Measurements from ENCODE around the gene ST8SIA6.
A peak's percentile ranks its signal among the peaks of the same experiment; 100 is the strongest.
"Not testable (repeated sequence)": the region's sequence is repeated elsewhere in the genome, so short reads cannot be mapped to it uniquely, and the experiment has no call there.

ST8SIA6 gene

GRCh38 chr10:17348501-17349349, 105.7 kb downstream of the ST8SIA6 start:
- FAIRE-seq (no peak), DNase-seq (ENCODE audit: low spot score) (peak; percentile 82)

- FAIRE-seq (no peak), DNase-seq (ENCODE audit: low spot score) (no peak)
Observed at GRCh38 chr10:17348011-17348500, 106.3 kb downstream of the ST8SIA6 start.

GRCh38 chr10:17344206-17344605, 110.2 kb downstream of the ST8SIA6 start:
- DNase-seq (ENCODE audit: low spot score) (no peak), FAIRE-seq (no peak)

GRCh38 chr10:17343118-17343517, 111.3 kb downstream of the ST8SIA6 start:
- DNase-seq (ENCODE audit: low spot score) (no peak), FAIRE-seq (no peak)

GRCh38 chr10:17340144-17340829, 114.1 kb downstream of the ST8SIA6 start:
- FAIRE-seq (no peak), DNase-seq (ENCODE audit: low spot score) (no peak)

GRCh38 chr10:17335065-17335464, 119.3 kb downstream of the ST8SIA6 start:
- no peak for FAIRE-seq

GRCh38 chr10:17330501-17330900, 123.9 kb downstream of the ST8SIA6 start:
- DNase-seq (ENCODE audit: low spot score) (no peak), FAIRE-seq (no peak)

More at GRCh38 chr10:17335065-17335464, 119.3 kb downstream of the ST8SIA6 start:
- DNase-seq (ENCODE audit: low spot score), result no peak

- FAIRE-seq (no peak), DNase-seq (ENCODE audit: low spot score) (no peak)
Observed at GRCh38 chr10:17326377-17326776, 128.0 kb downstream of the ST8SIA6 start.

GRCh38 chr10:17321957-17322356, 132.4 kb downstream of the ST8SIA6 start:
- not testable (repeated sequence) for FAIRE-seq; DNase-seq (ENCODE audit: low spot score)

GRCh38 chr10:17316488-17317170, 137.8 kb downstream of the ST8SIA6 start:
- no peak for DNase-seq (ENCODE audit: low spot score)
- FAIRE-seq, result no peak

- FAIRE-seq, result no peak
- DNase-seq (ENCODE audit: low spot score), result no peak
Observed at GRCh38 chr10:17309435-17309834, 145.0 kb downstream of the ST8SIA6 start.

GRCh38 chr10:17307123-17307522, 147.3 kb downstream of the ST8SIA6 start:
- DNase-seq (ENCODE audit: low spot score) (no peak), FAIRE-seq (no peak)

GRCh38 chr10:17292375-17292774, 162.0 kb downstream of the ST8SIA6 start:
- no peak for FAIRE-seq
- DNase-seq (ENCODE audit: low spot score), result no peak

- DNase-seq (ENCODE audit: low spot score), result peak; percentile 39
- no peak for FAIRE-seq
Observed at GRCh38 chr10:17290226-17290625, 164.2 kb downstream of the ST8SIA6 start.

GRCh38 chr10:17289763-17290162, 164.6 kb downstream of the ST8SIA6 start:
- no peak for FAIRE-seq

GRCh38 chr10:17286562-17287550, 167.5 kb downstream of the ST8SIA6 start:
- no peak for FAIRE-seq

More at GRCh38 chr10:17289763-17290162, 164.6 kb downstream of the ST8SIA6 start:
- no peak for DNase-seq (ENCODE audit: low spot score)

GRCh38 chr10:17282311-17282710, 172.1 kb downstream of the ST8SIA6 start:
- no peak for FAIRE-seq
- no peak for DNase-seq (ENCODE audit: low spot score)

More at GRCh38 chr10:17286562-17287550, 167.5 kb downstream of the ST8SIA6 start:
- DNase-seq (ENCODE audit: low spot score), result no peak

GRCh38 chr10:17278607-17279240, 175.7 kb downstream of the ST8SIA6 start:
- FAIRE-seq, result no peak
- DNase-seq (ENCODE audit: low spot score), result no peak

GRCh38 chr10:17276756-17277424, 177.5 kb downstream of the ST8SIA6 start:
- DNase-seq (ENCODE audit: low spot score) (no peak), FAIRE-seq (no peak)

Data from urothelium cell line (cell line).